OCI-LY1 (cell line): ENCODE measurements around the gene NGFR.

Source experiments
- H2AFZ ChIP-seq: fragments of 200-600 bp; sonication (generic), shearing (Covaris generic); 2 replicates; pipeline ENCODE4 v1.6.0; 2014; ENCODE audit warnings: antibody characterized with exemption, mild to moderate bottlenecking, low read length
- H3F3A ChIP-seq: fragments of 200-600 bp; sonication (generic), shearing (Covaris generic); 2 replicates; pipeline ENCODE4 v1.6.0; 2014; ENCODE audit warnings: mild to moderate bottlenecking, antibody characterized with exemption, low read length, moderate library complexity; ENCODE audit not compliant: insufficient read depth
- H3K27ac ChIP-seq: fragments of 200-600 bp; sonication (generic); 2 replicates; pipeline ENCODE4 v1.5.1; 2014; ENCODE audit warnings: low read length, mixed run types, mild to moderate bottlenecking, low read depth; ENCODE audit not compliant: poor library complexity, severe bottlenecking
- H3K27me3 ChIP-seq: fragments of 200-600 bp; sonication (generic); 2 replicates; pipeline ENCODE4 v1.6.0; 2014; ENCODE audit warnings: antibody characterized with exemption, mild to moderate bottlenecking, low read length, moderate library complexity; ENCODE audit not compliant: insufficient read depth
- H3K36me3 ChIP-seq: fragments of 200-600 bp; sonication (generic); 2 replicates; pipeline ENCODE4 v1.6.1; 2014; ENCODE audit warnings: mild to moderate bottlenecking, antibody characterized with exemption, low read length, moderate library complexity, mixed read lengths; ENCODE audit not compliant: insufficient read depth
- H3K4me1 ChIP-seq: fragments of 200-600 bp; sonication (generic); 2 replicates; pipeline ENCODE4 v1.5.1; 2014; ENCODE audit warnings: mild to moderate bottlenecking, low read length, moderate library complexity; ENCODE audit not compliant: insufficient read depth, severe bottlenecking
- H3K4me2 ChIP-seq: fragments of 200-600 bp; sonication (generic), shearing (Covaris generic); 2 replicates; pipeline ENCODE4 v1.6.1; 2014; ENCODE audit warnings: low read length
- H3K4me3 ChIP-seq: fragments of 200-600 bp; sonication (generic); 2 replicates; pipeline ENCODE4 v1.5.1; 2014; ENCODE audit warnings: low read length, low read depth, mild to moderate bottlenecking, mixed read lengths; ENCODE audit not compliant: poor library complexity, severe bottlenecking
- H3K79me2 ChIP-seq: fragments of 200-600 bp; shearing (Covaris generic); 2 replicates; pipeline ENCODE4 v1.6.1; 2016; ENCODE audit warnings: mixed run types, low read length, mixed read lengths; ENCODE audit not compliant: insufficient read depth
- H3K9ac ChIP-seq: fragments of 200-600 bp; sonication (generic), shearing (Covaris generic); 2 replicates; pipeline ENCODE4 v1.6.1; 2014; ENCODE audit warnings: mild to moderate bottlenecking, low read length, mixed read lengths
- H3K9me2 ChIP-seq: fragments of 200-600 bp; sonication (generic), shearing (Covaris generic); 2 replicates; pipeline ENCODE4 v1.6.1; 2014; ENCODE audit warnings: low read depth, mild to moderate bottlenecking, low read length, mixed read lengths
- H3K9me3 ChIP-seq: fragments of 200-600 bp; shearing (Covaris generic); 2 replicates; pipeline ENCODE4 v1.6.1; 2014; ENCODE audit warnings: low read length, mixed read lengths
- H4K20me1 ChIP-seq: fragments of 200-600 bp; sonication (generic), shearing (Covaris generic); 2 replicates; pipeline ENCODE4 v1.6.0; 2016; ENCODE audit warnings: mild to moderate bottlenecking, low read length; ENCODE audit not compliant: insufficient read depth
- EZH2 ChIP-seq: fragments of 200-600 bp; sonication (generic), shearing (Covaris generic); IDR thresholded peaks from 2 replicates; pipeline ENCODE4 v1.8.0; 2017; ENCODE audit warnings: borderline replicate concordance, mixed run types, mild to moderate bottlenecking, antibody characterized with exemption, low read length, moderate library complexity, mixed read lengths
- TF ChIP-seq, protein P1 (sequence below): fragments of 200-600 bp; sonication (generic), shearing (Covaris generic); IDR thresholded peaks from 2 replicates; pipeline ENCODE4 v1.5.1; 2017; ENCODE audit warnings: mild to moderate bottlenecking, antibody characterized with exemption, low read length, moderate library complexity, mixed read lengths

NGFR gene

DNA sequence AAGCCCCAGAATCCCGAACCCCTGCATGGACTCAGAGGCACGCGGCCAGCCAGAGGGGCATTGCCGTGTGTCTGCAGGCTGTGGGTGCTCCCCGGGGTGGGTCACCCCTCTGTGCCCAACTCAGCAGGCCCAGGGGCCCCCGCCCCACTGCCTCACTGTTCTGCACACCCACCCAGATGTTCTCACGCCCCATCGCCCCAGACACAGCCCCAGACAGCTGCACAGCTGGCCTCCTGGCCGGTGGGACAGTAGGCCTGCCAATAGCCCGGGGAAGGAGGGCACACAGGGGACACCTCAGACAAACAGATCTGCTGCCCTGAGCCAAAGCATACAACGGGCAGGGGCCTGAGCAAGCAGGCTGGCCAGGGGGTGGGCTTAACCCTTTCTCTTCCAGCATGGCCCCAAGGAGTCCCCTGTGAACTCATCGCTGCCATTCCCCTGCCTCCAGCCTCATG lies 53.0 kb downstream of the NGFR start:
- H3K36me3 ChIP-seq = no peaks in the 10 kb centered on the region; the same call in 1 of the 2 replicates
- no peak for TF ChIP-seq EZH2
- TF ChIP-seq, protein P1, sequence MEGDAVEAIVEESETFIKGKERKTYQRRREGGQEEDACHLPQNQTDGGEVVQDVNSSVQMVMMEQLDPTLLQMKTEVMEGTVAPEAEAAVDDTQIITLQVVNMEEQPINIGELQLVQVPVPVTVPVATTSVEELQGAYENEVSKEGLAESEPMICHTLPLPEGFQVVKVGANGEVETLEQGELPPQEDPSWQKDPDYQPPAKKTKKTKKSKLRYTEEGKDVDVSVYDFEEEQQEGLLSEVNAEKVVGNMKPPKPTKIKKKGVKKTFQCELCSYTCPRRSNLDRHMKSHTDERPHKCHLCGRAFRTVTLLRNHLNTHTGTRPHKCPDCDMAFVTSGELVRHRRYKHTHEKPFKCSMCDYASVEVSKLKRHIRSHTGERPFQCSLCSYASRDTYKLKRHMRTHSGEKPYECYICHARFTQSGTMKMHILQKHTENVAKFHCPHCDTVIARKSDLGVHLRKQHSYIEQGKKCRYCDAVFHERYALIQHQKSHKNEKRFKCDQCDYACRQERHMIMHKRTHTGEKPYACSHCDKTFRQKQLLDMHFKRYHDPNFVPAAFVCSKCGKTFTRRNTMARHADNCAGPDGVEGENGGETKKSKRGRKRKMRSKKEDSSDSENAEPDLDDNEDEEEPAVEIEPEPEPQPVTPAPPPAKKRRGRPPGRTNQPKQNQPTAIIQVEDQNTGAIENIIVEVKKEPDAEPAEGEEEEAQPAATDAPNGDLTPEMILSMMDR = no peak
- H3K9me2 ChIP-seq = no peaks in the 10 kb centered on the region
- H3K9ac ChIP-seq = no peak overlapping the region
- no peaks in the 10 kb centered on the region for H4K20me1 ChIP-seq
- no peaks in the 10 kb centered on the region for H3K9me3 ChIP-seq
- H3K27me3 ChIP-seq = peaks cover 9% of the 10 kb centered on the region; the same call in 1 of the 2 replicates
- H3K27ac ChIP-seq = no peak overlapping the region
- H2AFZ ChIP-seq = no peak overlapping the region
- H3K79me2 ChIP-seq = no peaks in the 10 kb centered on the region
- no peak overlapping the region for H3K4me3 ChIP-seq
- H3K4me1 ChIP-seq = no peaks in the 10 kb centered on the region
- H3K4me2 ChIP-seq = no peak overlapping the region
- no peaks in the 10 kb centered on the region for H3F3A ChIP-seq

DNA sequence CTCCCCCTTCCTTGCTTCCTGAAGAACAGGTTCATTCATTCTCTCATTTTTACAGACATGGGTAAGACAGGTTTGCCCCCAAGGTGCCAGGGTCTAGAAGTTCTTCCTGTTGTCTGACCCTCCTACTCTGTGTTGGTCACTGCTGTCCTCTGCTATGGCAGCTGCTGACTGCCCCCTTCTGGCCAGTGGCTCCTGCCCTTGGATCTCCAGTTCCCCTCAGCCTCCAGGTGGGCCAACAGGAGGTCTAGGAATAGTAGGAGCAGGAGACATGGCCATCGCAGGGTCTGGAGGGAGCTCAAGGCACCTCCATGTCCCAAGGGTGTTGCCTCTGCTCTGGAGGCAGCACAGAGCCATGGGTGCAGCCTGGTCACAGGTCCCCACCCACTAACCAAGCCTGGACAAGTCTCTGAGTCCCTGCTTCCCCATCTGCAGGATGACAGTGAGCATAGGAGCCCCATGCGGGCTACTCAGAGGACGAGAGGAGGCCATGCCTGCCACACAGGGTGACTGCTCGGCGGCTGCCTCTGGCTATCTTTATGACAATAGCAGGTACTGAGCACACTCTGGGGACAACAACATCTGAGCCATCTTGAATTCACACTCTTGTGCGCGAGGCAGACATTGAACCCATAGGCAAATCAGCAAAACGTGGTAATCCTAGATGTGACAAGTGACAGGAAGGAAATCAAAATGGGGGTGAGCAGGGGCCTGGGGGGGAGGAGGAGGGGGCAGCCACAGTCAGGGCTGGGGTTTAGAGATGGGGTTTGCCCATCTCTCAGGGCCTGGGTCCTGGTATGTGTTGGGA lies 53.6 kb downstream of the NGFR start:
- no peaks in the 10 kb centered on the region for H3K4me1 ChIP-seq
- no peaks in the 10 kb centered on the region for H3K9me2 ChIP-seq
- H3K4me3 ChIP-seq = no peak overlapping the region
- peaks cover 9% of the 10 kb centered on the region; the same call in 1 of the 2 replicates for H3K27me3 ChIP-seq
- H3K79me2 ChIP-seq = no peaks in the 10 kb centered on the region
- no peak overlapping the region for H3K27ac ChIP-seq
- H3K9me3 ChIP-seq = no peaks in the 10 kb centered on the region
- no peak overlapping the region for H3K4me2 ChIP-seq
- no peak overlapping the region for H3K9ac ChIP-seq
- no peaks in the 10 kb centered on the region for H4K20me1 ChIP-seq
- no peaks in the 10 kb centered on the region; the same call in 1 of the 2 replicates for H3K36me3 ChIP-seq
- TF ChIP-seq EZH2 = no peak
- TF ChIP-seq, protein P1 = peak; percentile 40
- no peaks in the 10 kb centered on the region for H3F3A ChIP-seq
- no peak overlapping the region for H2AFZ ChIP-seq

DNA sequence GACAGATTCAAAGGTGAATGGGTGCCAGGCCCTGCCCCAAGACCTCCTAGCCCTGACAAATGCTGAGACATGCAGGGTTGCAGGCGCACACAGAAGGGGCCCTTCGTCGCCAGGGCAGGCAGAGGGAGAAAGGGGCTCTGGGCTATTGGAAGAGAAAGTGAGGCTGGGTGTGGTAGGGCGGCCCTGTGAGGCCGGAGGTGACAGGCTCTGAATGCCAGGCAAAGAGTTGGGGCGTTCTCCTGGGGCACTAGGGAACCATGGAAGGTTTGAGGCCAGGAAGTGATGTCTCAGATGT lies 54.2 kb downstream of the NGFR start:
- no peaks in the 10 kb centered on the region for H3F3A ChIP-seq
- no peaks in the 10 kb centered on the region for H3K4me1 ChIP-seq
- H3K27me3 ChIP-seq = peaks cover 5% of the 10 kb centered on the region; the same call in 1 of the 2 replicates
- H4K20me1 ChIP-seq = no peaks in the 10 kb centered on the region
- H3K4me3 ChIP-seq = no peak overlapping the region
- no peak overlapping the region for H3K9ac ChIP-seq
- H3K79me2 ChIP-seq = no peaks in the 10 kb centered on the region
- no peak overlapping the region for H3K4me2 ChIP-seq
- no peak overlapping the region for H3K27ac ChIP-seq
- H3K9me3 ChIP-seq = no peaks in the 10 kb centered on the region
- TF ChIP-seq, protein P1 = no peak
- TF ChIP-seq EZH2 = no peak
- H3K9me2 ChIP-seq = no peaks in the 10 kb centered on the region
- H2AFZ ChIP-seq = no peak overlapping the region
- H3K36me3 ChIP-seq = no peaks in the 10 kb centered on the region
